Lower lobe of right lung (tissue), 2 donors: ENCODE measurements around the gene TSSK2. TPM values are rescaled to one million over a fixed set of nuclear protein-coding genes. Genes with fewer than 3 reads are reported as not detected.

ENCODE experiments used
- ATAC-seq, 2 donors: fragments of 200-7000 bp; cut with Tn5 transposase; one replicate each; pipeline ENCODE4 v1.9.1; 2020 to 2022; ENCODE audit warnings: mild to moderate bottlenecking in 2 of 2, moderate library complexity in 2 of 2
- DNase-seq: peaks from one replicate; pipeline ENCODE4 v3.0.0-alpha.2; 2020
- H3K27ac ChIP-seq: fragments of 200-600 bp; one replicate; pipeline ENCODE4 v1.8.0; 2022
- H3K27me3 ChIP-seq: fragments of 200-600 bp; one replicate; pipeline ENCODE4 v1.8.0; 2022; ENCODE audit warnings: low read depth
- H3K36me3 ChIP-seq: fragments of 200-600 bp; one replicate; pipeline ENCODE4 v1.8.0; 2022; ENCODE audit warnings: mild to moderate bottlenecking
- H3K4me1 ChIP-seq: fragments of 200-600 bp; one replicate; pipeline ENCODE4 v1.8.0; 2022
- H3K4me3 ChIP-seq: fragments of 200-600 bp; one replicate; pipeline ENCODE4 v1.8.0; 2022; ENCODE audit warnings: mild to moderate bottlenecking
- H3K9me3 ChIP-seq: fragments of 200-600 bp; one replicate; pipeline ENCODE4 v1.8.0; 2022
- intact Hi-C: fragments of 100-400 bp; cut with DNase I; formaldehyde crosslinking; loops from one replicate; pipeline ENCODE4 v1.11.0; 2022
- total RNA-seq: library from RNA; stranded (reverse); fragmentation: NEBNext Ultra II Directional; extraction: Animal tissue kit (Norgen Biotek cat#: 25700); gene quantifications from one replicate; pipeline ENCODE4 v1.2.1, GENCODE V29; 2021
- TF ChIP-seq, protein P1 (sequence below): fragments of 200-600 bp; IDR thresholded peaks from one replicate; pipeline ENCODE4 v1.8.0; 2022; ENCODE audit warnings: antibody characterized with exemption, mild to moderate bottlenecking
- donor health status: DM: no; HTN: yes; CAD: no; lungs with severe emphysema.

The TSSK2 gene
- total RNA-seq, 1 donor from 2014 or later = not detected

DNA sequence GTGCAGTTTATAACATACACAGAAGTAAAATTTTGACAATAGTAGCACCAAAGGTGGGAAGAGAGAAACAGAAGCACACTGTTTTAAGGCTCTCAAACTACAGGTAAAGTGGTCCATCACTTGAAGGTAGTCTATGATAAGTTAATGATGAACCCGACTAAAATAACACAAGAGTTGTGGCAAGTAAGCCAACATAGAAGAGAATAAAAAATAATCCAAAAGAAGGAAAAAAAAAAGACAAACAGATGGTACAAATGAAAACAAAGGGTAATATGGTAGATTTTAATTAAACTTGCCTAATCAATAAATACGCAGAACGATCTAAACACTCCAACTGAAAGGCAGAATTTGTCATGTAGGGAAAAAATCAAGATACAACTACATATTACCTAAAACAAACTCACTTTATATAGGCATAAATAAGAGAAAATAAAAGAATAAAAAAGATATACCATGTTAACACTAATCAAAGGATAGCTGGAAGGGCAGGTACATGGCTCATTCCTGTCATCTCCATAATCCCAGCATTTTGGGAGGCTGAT is 40.5 kb upstream of the TSSK2 start:
- Histone ChIP-seq H3K4me3 (no peak overlapping the region), H3K27ac (no peak overlapping the region), H3K27me3 (no peaks in the 10 kb centered on the region), H3K4me1 (no peaks in the 10 kb centered on the region), H3K36me3 (peaks cover 30% of the 10 kb centered on the region), H3K9me3 (no peaks in the 10 kb centered on the region)
- ATAC-seq = no peak
- TF ChIP-seq, protein P1, sequence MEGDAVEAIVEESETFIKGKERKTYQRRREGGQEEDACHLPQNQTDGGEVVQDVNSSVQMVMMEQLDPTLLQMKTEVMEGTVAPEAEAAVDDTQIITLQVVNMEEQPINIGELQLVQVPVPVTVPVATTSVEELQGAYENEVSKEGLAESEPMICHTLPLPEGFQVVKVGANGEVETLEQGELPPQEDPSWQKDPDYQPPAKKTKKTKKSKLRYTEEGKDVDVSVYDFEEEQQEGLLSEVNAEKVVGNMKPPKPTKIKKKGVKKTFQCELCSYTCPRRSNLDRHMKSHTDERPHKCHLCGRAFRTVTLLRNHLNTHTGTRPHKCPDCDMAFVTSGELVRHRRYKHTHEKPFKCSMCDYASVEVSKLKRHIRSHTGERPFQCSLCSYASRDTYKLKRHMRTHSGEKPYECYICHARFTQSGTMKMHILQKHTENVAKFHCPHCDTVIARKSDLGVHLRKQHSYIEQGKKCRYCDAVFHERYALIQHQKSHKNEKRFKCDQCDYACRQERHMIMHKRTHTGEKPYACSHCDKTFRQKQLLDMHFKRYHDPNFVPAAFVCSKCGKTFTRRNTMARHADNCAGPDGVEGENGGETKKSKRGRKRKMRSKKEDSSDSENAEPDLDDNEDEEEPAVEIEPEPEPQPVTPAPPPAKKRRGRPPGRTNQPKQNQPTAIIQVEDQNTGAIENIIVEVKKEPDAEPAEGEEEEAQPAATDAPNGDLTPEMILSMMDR = no peak
- no peak for DNase-seq
- intact Hi-C loops = no loop called here

DNA sequence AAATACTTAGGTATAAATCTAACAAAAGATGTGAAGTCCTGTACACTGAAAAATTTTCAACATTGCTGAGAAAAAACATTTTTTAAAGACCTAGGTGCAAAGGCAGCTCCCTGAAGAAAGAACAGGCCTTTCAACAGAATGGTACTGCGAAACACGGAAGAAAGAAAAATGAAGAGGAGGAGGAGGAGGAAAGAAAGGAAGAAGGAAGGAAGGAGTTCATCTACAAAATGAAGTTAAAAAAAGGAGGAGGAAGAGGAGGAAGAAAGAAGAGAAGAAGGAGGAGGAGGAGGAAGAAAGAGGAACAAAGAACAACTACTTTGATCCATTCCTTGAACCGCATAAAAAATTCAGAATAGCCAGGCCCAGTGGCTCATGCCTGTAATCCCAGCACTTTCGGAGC is 38.4 kb upstream of the TSSK2 start:
- no peaks in the 10 kb centered on the region for H3K9me3 ChIP-seq
- no peak overlapping the region for H3K4me3 ChIP-seq
- DNase-seq (no peak), ATAC-seq (no peak)
- peaks cover 16% of the 10 kb centered on the region for H3K36me3 ChIP-seq
- no peaks in the 10 kb centered on the region for H3K27me3 ChIP-seq
- intact Hi-C loops = no loop called here
- H3K27ac ChIP-seq = no peak overlapping the region
- TF ChIP-seq, protein P1 = no peak
- peaks cover 16% of the 10 kb centered on the region for H3K4me1 ChIP-seq

DNA sequence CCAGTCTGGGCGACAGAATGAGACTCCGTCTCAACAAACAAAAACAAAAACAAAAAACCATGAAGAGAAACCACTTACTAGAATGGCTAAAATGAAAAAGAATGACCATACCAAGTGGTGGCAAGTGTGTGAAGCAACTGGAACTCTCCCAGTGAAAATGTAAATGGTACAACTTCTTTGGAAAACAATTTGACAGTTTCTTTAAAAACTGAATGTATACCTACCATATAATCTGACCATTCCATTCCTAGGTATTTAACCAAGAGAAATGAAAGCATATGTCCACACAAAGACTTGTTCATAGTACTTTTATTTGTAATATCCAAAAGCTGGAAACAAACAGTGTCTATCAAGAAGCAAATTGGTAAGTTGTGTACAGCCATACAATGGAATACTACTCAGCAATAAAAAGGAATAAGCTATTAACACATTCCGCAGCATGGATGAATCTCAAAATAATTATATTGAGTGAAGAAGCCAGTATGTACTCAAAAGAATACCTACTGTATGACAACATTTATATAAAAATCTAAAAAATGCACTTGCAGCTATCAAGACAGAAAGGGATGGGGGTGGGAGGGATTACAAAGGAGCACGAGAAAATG is 36.6 kb upstream of the TSSK2 start:
- no peak overlapping the region for H3K4me3 ChIP-seq
- H3K9me3 ChIP-seq = no peaks in the 10 kb centered on the region
- no peaks in the 10 kb centered on the region for H3K27me3 ChIP-seq
- TF ChIP-seq, protein P1 = no peak
- H3K4me1 ChIP-seq = peaks cover 22% of the 10 kb centered on the region
- intact Hi-C loops = no loop called here
- H3K27ac ChIP-seq = no peak overlapping the region
- H3K36me3 ChIP-seq = peaks cover 9% of the 10 kb centered on the region
- DNase-seq = no peak
- no peak for ATAC-seq

DNA sequence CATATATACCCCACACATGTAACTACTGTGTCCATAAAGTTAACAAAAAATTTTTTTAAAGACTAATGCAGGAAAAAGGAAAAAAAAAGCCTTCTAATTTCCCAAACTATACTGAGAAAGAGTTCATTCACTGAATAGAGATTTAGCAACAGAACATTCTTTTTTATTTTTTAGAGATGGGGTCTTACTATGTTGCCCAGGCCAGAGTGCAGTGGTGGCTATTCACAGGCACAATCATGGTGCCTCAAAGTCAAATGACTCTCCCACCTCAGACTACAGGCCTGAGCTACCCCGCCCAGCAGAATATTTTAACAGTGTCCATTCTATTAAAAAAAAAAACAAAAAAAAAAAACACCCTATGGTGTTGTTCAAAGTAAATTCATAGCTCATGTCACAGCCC is 34.6 kb upstream of the TSSK2 start:
- ATAC-seq (no peak), DNase-seq (no peak)
- H3K27me3 ChIP-seq = no peaks in the 10 kb centered on the region
- TF ChIP-seq, protein P1 = no peak
- no peak overlapping the region for H3K27ac ChIP-seq
- no peak overlapping the region for H3K4me3 ChIP-seq
- no peaks in the 10 kb centered on the region for H3K9me3 ChIP-seq
- intact Hi-C loops = no loop called here
- H3K36me3 ChIP-seq = peaks cover 9% of the 10 kb centered on the region
- peaks cover 22% of the 10 kb centered on the region for H3K4me1 ChIP-seq

DNA sequence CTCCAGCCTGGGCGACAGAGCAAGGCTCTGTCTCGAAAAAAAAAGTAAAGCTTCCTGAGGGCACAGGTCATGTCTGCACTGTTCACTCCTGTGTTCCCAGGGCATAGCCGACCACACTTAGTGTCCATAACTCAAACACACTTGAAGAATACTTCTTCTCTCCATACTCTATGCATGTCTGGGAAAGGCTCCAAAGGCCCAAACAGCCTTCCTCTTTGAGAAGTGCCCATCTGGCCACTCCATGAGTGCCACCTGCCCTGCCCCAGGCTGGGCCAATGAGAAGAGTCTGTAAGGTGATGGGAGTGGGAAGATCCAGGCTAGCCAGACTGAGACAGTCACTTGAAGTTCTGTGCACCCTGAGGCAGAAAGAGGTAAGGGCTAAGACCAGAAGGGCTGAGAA is 33.6 kb upstream of the TSSK2 start:
- Histone ChIP-seq H3K4me3 (no peak overlapping the region), H3K27ac (peak overlapping the region; percentile 48), H3K4me1 (peaks cover 22% of the 10 kb centered on the region), H3K9me3 (no peaks in the 10 kb centered on the region), H3K27me3 (no peaks in the 10 kb centered on the region), H3K36me3 (peaks cover 9% of the 10 kb centered on the region)
- DNase-seq (no peak), ATAC-seq (peak; percentile 64 to 72)
- TF ChIP-seq, protein P1 = no peak
- intact Hi-C loops = no loop called here
